ENCODE results near the gene ATG9A. TPM values are rescaled to one million over a fixed set of nuclear protein-coding genes. Genes with fewer than 3 reads are reported as not detected.

ATG9A gene
- total RNA-seq, 2 donors from 2014 or later: 78.8 to 80.3 TPM

DNA sequence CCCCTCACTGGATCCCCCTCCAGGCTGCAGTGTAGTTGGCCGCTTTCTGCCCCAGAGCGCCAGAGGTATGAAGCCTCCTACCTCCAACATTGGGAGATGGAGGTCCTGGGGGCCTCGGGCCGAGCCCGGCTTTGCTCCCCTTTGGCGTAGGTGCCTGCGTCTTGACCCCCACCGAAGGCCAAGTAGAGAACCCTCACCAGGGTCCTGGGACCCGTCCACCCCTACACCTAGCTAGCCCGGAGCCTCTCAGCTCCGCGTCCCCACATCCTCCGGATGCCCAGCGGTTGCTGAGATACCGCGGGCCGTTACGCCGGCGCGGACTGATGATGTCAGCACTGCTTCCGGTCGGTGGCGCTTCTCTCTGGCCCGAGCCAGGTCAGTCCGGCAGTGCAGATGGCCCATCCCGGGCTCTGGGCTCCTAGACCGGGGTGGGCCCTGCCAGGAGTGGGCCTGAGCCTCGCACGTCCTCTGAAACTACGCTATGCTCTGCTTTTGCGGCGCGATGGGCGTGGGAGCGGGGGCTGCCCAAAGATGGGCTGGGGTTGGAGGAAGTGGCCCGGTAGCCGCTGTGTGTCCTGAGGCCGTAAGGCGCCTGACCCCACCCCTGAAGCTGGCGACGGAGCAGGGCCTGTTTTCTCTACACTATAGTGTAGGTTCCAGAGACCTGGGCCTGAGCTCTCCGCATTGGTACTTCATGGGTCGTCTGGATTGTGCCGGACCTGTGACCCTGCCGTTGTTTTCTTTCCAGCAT, 15.9 kb upstream of the ATG9A start, which contains the start of the genes GLB1L and STK16:
Gene GLB1L (minus strand): TSS at position 297 of the 751 bp plus-strand sequence. CDS start 1,871 bp downstream, outside the sequence.
Gene STK16 (plus strand): TSS at position 332 of the 751 bp plus-strand sequence. CDS start 521 bp downstream, outside the sequence.
- peak within 1 kb of the TSS; percentile 89 to 94 for H3K27ac ChIP-seq
- TF ChIP-seq, protein P1, sequence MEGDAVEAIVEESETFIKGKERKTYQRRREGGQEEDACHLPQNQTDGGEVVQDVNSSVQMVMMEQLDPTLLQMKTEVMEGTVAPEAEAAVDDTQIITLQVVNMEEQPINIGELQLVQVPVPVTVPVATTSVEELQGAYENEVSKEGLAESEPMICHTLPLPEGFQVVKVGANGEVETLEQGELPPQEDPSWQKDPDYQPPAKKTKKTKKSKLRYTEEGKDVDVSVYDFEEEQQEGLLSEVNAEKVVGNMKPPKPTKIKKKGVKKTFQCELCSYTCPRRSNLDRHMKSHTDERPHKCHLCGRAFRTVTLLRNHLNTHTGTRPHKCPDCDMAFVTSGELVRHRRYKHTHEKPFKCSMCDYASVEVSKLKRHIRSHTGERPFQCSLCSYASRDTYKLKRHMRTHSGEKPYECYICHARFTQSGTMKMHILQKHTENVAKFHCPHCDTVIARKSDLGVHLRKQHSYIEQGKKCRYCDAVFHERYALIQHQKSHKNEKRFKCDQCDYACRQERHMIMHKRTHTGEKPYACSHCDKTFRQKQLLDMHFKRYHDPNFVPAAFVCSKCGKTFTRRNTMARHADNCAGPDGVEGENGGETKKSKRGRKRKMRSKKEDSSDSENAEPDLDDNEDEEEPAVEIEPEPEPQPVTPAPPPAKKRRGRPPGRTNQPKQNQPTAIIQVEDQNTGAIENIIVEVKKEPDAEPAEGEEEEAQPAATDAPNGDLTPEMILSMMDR (IDR thresholded peaks at IDR 0.05): no peak
- no peaks in the 10 kb centered on the region for H3K27me3 ChIP-seq
- H3K4me3 ChIP-seq: peak within 1 kb of the TSS; percentile 67 to 92
- peak; percentile 96 for DNase-seq (ENCODE audit: low spot score)
- peaks cover 0 to 35% of the 10 kb centered on the region in 2 donors for H3K4me1 ChIP-seq
- peaks cover 14% of the 10 kb centered on the region for H3K36me3 ChIP-seq
- no peaks in the 10 kb centered on the region for H3K9me3 ChIP-seq

DNA sequence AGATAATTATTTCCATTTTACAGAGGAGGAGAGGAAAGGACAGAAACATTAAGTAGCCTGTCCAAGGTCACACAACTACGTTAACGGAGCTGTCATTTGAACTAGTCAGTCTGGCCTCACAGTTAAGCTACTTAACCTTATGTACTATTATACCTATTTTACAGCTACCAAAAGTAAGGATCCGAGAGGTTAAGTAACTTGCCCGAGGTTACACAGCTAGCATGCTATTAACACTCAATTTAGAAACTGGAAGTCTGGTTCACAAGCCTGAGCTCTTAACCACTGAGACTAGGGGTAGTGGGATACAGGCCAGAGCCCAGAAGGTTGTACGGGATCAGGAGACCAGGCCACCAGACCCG, 15.3 kb upstream of the ATG9A start:
- H3K4me1 ChIP-seq: peaks cover 0 to 29% of the 10 kb centered on the region in 2 donors

DNA sequence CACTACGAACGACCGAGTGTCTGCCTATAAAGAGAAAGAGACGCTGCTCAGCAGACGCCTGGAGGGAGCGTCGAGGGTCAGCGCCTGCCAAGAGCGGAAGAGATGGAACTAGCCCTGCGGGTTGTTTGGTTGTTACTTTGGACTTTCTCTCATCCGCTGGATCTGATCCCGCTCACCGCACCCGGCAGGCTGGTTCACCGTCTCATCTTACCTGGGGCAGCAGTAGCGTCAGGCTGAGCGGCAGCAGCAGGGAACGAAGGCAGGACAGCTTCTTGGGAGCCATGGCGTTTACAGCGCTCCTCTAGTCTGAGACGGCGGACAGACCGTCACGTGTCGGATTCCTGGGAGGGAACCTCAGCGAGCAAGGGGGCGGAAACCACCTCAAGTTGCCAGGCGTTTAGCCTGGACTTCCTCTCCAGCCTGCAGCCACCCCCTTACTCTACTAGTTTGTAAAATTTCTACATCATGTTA, 13.9 kb upstream of the ATG9A start:
- Histone ChIP-seq H3K27me3 (no peaks in the 10 kb centered on the region), H3K4me3 (peak overlapping the region in 1 of 2 donors; percentile 5), H3K9me3 (no peaks in the 10 kb centered on the region), H3K27ac (no peak overlapping the region), H3K36me3 (peaks cover 12% of the 10 kb centered on the region), H3K4me1 (peaks cover 0 to 19% of the 10 kb centered on the region in 2 donors)
- DNase-seq (ENCODE audit: low spot score): peak; percentile 68
- TF ChIP-seq, protein P1 (IDR thresholded peaks at IDR 0.05): no peak

More for the DNA sequence above, 15.3 kb upstream of the ATG9A start:
- H3K9me3 ChIP-seq: no peaks in the 10 kb centered on the region
- peak overlapping the region; percentile 89 to 94 for H3K27ac ChIP-seq
- H3K4me3 ChIP-seq: peak overlapping the region; percentile 67 to 92
- TF ChIP-seq, protein P1 (IDR thresholded peaks at IDR 0.05): no peak
- no peaks in the 10 kb centered on the region for H3K27me3 ChIP-seq
- no peak for DNase-seq (ENCODE audit: low spot score)
- H3K36me3 ChIP-seq: peaks cover 14% of the 10 kb centered on the region

DNA sequence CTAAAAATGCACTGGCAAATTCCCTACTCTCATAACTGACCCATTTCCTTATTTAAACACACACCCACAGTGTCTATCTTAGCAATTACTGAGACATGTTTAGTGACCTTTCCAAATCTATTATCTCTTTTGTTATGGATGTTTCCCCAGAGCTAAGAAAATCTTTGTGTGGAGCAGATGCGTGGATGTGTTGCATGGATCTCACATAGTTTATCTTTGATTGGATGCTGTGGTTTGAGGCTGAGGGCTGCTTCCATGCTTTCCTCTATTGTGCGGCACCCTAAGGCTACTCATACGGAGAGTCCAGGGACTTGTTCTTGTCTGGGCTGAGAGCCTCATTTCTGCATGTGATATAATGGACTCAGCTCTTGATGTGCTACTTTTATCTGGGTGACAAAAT, 4.9 kb upstream of the ATG9A start:
- no peak for DNase-seq (ENCODE audit: low spot score)
- peaks cover 69% of the 10 kb centered on the region for H3K36me3 ChIP-seq
- no peak overlapping the region for H3K27ac ChIP-seq
- H3K9me3 ChIP-seq: no peaks in the 10 kb centered on the region
- TF ChIP-seq, protein P1 (IDR thresholded peaks at IDR 0.05): no peak
- peaks cover 0 to 15% of the 10 kb centered on the region in 2 donors for H3K4me1 ChIP-seq
- no peak overlapping the region for H3K4me3 ChIP-seq
- no peaks in the 10 kb centered on the region for H3K27me3 ChIP-seq

DNA sequence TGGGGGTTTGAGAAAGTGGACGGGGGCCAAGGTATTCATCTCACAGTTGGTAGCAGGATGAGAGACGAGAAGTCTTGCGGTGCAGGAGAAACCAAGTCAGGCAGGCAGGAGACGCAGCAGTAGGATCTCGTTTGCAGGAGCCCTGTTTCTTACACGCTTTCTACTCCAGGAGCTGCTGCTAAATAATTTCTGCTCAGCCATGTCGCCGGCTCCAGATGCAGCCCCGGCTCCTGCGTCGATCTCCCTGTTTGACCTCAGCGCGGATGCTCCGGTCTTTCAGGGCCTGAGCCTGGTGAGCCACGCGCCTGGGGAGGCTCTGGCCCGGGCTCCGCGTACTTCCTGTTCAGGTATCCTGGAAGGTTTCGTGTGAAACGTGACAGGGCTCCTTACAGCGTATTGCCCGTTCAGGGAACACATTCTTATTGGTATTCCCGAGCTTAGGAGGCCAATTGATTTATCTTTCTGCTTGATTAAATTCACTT, 664 bp upstream of the ATG9A start:
- Histone ChIP-seq H3K27me3 (no peaks in the 10 kb centered on the region), H3K27ac (peak overlapping the region; percentile 95 to 97), H3K4me3 (peak overlapping the region; percentile 77 to 86), H3K4me1 (peaks cover 0 to 35% of the 10 kb centered on the region in 2 donors), H3K9me3 (no peaks in the 10 kb centered on the region), H3K36me3 (peaks cover 45% of the 10 kb centered on the region)
- TF ChIP-seq, protein P1 (IDR thresholded peaks at IDR 0.05): no peak
- DNase-seq (ENCODE audit: low spot score): peak; percentile 76

Measured in right atrium auricular region (tissue), 2 donors.